Activated naive CD4-positive, alpha-beta T cell treated with anti-CD3 and anti-CD28 coated beads, Interleukin-2, amount 10 ng/mL, durations not matched to agents 7 days and 5 days (primary cell): ENCODE measurements around the gene CNNM3.

Source experiments
- CTCF ChIA-PET: fragments of 350-600 bp; sonication (Branson Sonifier 250); formaldehyde crosslinking; loops from one replicate; lab custom pipeline; 2021; ENCODE audit warnings: antibody characterized with exemption; lab: Charles Lee
- DNase-seq: peaks from one replicate; pipeline ENCODE4 v3.0.0-alpha.2; 2020
- H3K27ac Mint-ChIP-seq: one replicate; pipeline ENCODE4 v1.8.0; 2021; ENCODE audit warnings: mild to moderate bottlenecking, moderate library complexity, mixed read lengths
- H3K27me3 Mint-ChIP-seq: one replicate; pipeline ENCODE4 v1.8.0; 2021; ENCODE audit warnings: mild to moderate bottlenecking, mixed read lengths
- H3K36me3 Mint-ChIP-seq: one replicate; pipeline ENCODE4 v1.8.0; 2021; ENCODE audit warnings: mixed read lengths
- H3K4me1 Mint-ChIP-seq: one replicate; pipeline ENCODE4 v1.8.0; 2021; ENCODE audit warnings: mixed read lengths
- H3K4me3 Mint-ChIP-seq: one replicate; pipeline ENCODE4 v1.8.0; 2021; ENCODE audit warnings: mild to moderate bottlenecking, moderate library complexity, mixed read lengths
- H3K9me3 Mint-ChIP-seq: one replicate; pipeline ENCODE4 v1.8.0; 2021; ENCODE audit warnings: mixed read lengths

CNNM3 gene

GRCh38 chr2:96864343-96865091 lies 48.4 kb downstream of the CNNM3 start:
- peaks cover 46% of the 10 kb centered on the region for H3K36me3 Mint-ChIP-seq
- H3K27ac Mint-ChIP-seq: no peak overlapping the region

GRCh38 chr2:96865654-96866053 lies 49.6 kb downstream of the CNNM3 start:
- peak overlapping the region; percentile 37 for H3K27ac Mint-ChIP-seq
- peaks cover 41% of the 10 kb centered on the region for H3K4me1 Mint-ChIP-seq
- H3K4me3 Mint-ChIP-seq: no peak overlapping the region
- CTCF ChIA-PET: interaction anchor here (4.4 kb wide), 1 partner anchor 8 kb away, joined by 30 read pairs; the partner anchor contains the start of gene ANKRD39
- H3K27me3 Mint-ChIP-seq: peaks cover 10% of the 10 kb centered on the region
- no peak for DNase-seq
- H3K36me3 Mint-ChIP-seq: peaks cover 39% of the 10 kb centered on the region
- H3K9me3 Mint-ChIP-seq: no peaks in the 10 kb centered on the region

More at GRCh38 chr2:96864343-96865091, 48.4 kb downstream of the CNNM3 start:
- H3K4me1 Mint-ChIP-seq: peaks cover 48% of the 10 kb centered on the region
- H3K27me3 Mint-ChIP-seq: peaks cover 4% of the 10 kb centered on the region
- no peak overlapping the region for H3K4me3 Mint-ChIP-seq
- H3K9me3 Mint-ChIP-seq: no peaks in the 10 kb centered on the region
- CTCF ChIA-PET: interaction anchor here (1.0 to 1.6 kb wide), 3 partner anchors 87 to 92 kb away, joined by 3 to 19 read pairs (median 3); no protein-coding TSS in a partner anchor
- DNase-seq: no peak

DNA sequence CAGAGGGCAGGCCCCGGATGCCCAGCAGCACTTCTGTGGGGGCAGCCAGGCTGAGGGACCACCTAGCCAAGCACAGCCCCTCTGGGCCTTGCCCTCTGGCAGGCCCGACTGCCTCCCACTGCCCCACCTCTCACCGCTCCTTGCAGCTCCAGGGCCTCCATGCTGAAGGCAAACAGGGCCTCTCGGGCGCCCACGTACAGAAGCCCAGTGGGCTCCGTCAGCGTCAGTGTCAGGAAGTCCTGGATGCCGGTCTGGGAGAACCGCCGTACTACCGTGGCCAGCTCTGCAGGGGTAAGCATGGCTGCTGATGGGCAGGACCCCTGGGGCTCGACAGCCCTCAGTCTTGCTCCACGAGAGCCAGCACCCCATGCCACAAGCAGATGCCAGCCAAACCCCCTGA lies 50.1 kb downstream of the CNNM3 start:
- no peak overlapping the region for H3K27ac Mint-ChIP-seq
- CTCF ChIA-PET: interaction anchor here (3.8 to 4.4 kb wide), 2 partner anchors 8 to 85 kb away, joined by 25 to 30 read pairs; partner anchors contain the start of gene ANKRD39
- H3K4me1 Mint-ChIP-seq: peaks cover 46% of the 10 kb centered on the region
- DNase-seq: no peak
- H3K36me3 Mint-ChIP-seq: peaks cover 38% of the 10 kb centered on the region
- peaks cover 15% of the 10 kb centered on the region for H3K27me3 Mint-ChIP-seq
- no peaks in the 10 kb centered on the region for H3K9me3 Mint-ChIP-seq
- H3K4me3 Mint-ChIP-seq: no peak overlapping the region

DNA sequence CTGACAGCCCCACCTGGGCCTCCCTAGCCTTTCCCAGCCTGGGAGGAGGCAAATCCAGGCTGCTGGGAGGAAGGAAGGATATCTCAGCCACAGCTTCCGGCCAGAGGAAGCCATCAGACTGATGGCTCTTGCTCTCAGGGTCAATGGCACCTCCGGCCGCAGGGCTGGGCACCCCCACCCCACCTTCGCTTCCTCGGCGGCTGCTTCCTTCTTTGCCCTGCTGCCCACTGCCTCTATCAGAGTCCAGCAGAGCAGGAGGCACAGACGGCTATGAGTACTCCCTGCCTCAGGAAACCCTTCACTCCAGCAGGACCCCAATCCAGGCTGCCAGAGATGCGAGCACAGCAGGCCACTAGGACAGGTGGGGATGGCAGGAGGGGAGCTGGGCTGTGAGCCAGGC lies 50.5 kb downstream of the CNNM3 start:
- Mint-ChIP-seq H3K4me1 (peaks cover 49% of the 10 kb centered on the region), H3K9me3 (no peaks in the 10 kb centered on the region), H3K27me3 (peaks cover 20% of the 10 kb centered on the region), H3K27ac (no peak overlapping the region), H3K4me3 (peak overlapping the region; percentile 85), H3K36me3 (peaks cover 33% of the 10 kb centered on the region)
- CTCF ChIA-PET: interaction anchor here (1.0 to 4.4 kb wide), 3 partner anchors 9 to 245 kb away, joined by 4 to 30 read pairs (median 25); partner anchors contain the start of gene ANKRD39
- DNase-seq: no peak

- peak overlapping the region; percentile 84 for H3K27ac Mint-ChIP-seq
- CTCF ChIA-PET: interaction anchor here (1.0 to 4.4 kb wide), 4 partner anchors 9 to 245 kb away, joined by 3 to 30 read pairs (median 14); partner anchors contain the start of gene ANKRD39
- no peaks in the 10 kb centered on the region for H3K9me3 Mint-ChIP-seq
- no peak for DNase-seq
- peaks cover 29% of the 10 kb centered on the region for H3K36me3 Mint-ChIP-seq
- peak overlapping the region; percentile 85 for H3K4me3 Mint-ChIP-seq
- peaks cover 25% of the 10 kb centered on the region for H3K27me3 Mint-ChIP-seq
- peaks cover 45% of the 10 kb centered on the region for H3K4me1 Mint-ChIP-seq
These were observed 51.1 kb downstream of the CNNM3 start for GRCh38 chr2:96866986-96867755.

DNA sequence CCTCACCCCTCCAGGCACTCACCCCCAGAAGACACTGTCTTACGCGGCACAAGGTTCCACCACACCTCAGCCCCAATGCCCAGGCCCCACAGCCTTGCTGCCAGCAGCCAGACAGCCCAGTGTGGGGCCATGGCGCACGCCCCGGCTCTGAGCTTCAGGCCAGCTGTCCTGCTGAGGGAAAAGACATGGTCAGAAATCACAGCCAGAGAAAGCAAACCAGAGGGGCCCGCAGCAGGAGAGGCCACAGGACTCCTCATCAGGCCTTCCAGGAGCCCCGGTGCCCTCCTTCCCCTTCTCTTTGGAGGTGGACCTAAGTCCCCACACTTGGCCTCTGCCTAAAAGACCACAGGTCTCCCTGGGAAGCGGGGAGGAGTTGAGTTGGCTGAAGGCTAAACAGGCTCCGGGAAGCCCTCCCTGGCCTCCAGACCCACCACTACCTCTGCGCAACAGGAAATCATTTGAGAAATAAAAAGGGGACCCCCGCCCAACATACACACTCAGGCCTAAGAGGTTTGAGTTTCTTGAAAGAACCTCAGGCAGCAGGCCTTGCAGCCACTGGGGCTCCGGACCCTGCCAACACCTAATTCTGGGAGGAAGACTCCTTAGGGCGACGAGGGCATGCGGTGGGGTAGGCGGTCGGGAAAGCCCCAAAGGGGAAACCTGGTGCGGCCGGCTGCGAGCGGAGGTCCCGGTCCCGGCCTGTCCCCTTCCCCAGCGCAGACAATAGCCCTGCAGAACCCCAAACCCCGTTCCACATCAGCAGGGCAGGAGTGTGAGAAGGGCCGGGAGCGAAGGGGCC lies 51.9 kb downstream of the CNNM3 start:
- peaks cover 44% of the 10 kb centered on the region for H3K4me1 Mint-ChIP-seq
- peaks cover 26% of the 10 kb centered on the region for H3K36me3 Mint-ChIP-seq
- CTCF ChIA-PET: interaction anchor here (0.7 to 4.4 kb wide), 6 partner anchors 9 to 95 kb away, joined by 3 to 30 read pairs (median 4); partner anchors contain the start of gene ANKRD39
- DNase-seq: no peak
- peak overlapping the region; percentile 84 for H3K27ac Mint-ChIP-seq
- no peaks in the 10 kb centered on the region for H3K9me3 Mint-ChIP-seq
- H3K27me3 Mint-ChIP-seq: peaks cover 33% of the 10 kb centered on the region
- H3K4me3 Mint-ChIP-seq: peak overlapping the region; percentile 85

DNA sequence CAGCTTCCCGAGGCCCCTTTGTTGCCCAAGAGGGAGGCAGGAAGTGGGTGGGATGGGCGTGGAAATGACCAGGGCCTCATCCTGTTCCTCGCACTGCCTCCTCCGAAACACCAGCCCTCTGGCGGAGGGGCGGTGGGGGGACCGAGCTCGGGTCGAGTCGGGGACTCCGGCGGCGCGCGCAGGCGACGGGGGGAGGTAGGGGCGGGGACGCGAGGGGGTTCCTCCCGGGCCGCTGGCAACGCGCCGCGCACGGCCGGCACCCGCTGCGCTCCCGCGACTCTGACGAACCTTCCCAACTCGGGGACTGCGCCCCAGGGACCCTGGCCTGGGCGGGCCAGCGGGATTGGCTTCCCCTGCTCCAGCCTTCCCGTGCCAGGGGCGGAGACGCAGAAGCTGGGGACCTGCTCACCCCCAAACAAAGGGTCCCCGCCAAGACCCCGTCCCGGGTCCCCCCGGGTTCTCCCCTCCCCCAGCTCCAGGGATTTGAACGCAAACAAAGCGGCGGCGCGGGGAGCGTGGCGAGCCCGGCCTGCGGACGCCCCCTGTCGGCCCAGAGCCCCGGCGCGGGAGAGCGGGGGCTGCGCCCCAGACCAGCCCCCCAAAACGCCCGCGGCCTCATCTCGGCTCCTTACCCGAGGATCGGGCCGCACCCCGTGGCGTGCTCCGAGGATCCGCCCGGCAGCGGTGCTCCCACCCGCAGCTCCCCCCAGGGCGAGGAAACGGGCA lies 52.6 kb downstream of the CNNM3 start:
- Mint-ChIP-seq H3K9me3 (no peaks in the 10 kb centered on the region), H3K36me3 (peaks cover 21% of the 10 kb centered on the region), H3K4me3 (peak overlapping the region; percentile 85), H3K4me1 (peaks cover 39% of the 10 kb centered on the region), H3K27ac (peak overlapping the region; percentile 84), H3K27me3 (peaks cover 41% of the 10 kb centered on the region)
- peak; percentile 83 for DNase-seq
- CTCF ChIA-PET: interaction anchor here (0.7 to 4.4 kb wide), 6 partner anchors 9 to 91 kb away, joined by 3 to 30 read pairs (median 4); partner anchors contain the start of gene ANKRD39

DNA sequence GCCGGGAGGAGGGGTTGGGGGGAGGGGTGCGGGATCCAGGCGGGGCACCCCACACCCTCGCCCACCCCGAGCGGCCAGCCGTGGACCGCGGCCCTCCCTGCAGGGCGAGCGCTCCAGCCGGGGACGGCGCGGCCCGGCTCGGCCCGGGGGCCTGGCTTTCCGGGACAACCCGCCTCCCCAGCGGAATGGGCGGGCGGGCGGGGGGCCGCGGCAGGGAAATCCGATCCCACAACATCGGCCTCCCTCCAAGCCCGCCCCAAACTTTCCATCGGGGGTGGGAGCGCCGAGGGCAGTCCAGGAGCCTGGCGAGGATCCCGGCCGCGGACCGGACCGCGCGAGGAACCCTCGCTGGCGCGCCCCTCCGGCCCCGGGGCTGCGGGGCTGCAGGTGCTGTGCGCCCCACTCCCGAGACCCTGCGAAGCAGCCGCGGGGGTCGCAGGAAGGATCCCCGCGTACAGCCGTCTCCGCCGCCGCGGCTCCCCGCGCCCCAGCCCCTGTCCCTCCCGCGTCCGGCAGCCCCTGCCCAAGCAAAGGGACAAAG lies 53.3 kb downstream of the CNNM3 start:
- H3K36me3 Mint-ChIP-seq: peaks cover 21% of the 10 kb centered on the region
- H3K4me3 Mint-ChIP-seq: peak overlapping the region; percentile 85
- no peak for DNase-seq
- peaks cover 47% of the 10 kb centered on the region for H3K27me3 Mint-ChIP-seq
- H3K4me1 Mint-ChIP-seq: peaks cover 42% of the 10 kb centered on the region
- H3K9me3 Mint-ChIP-seq: no peaks in the 10 kb centered on the region
- no peak overlapping the region for H3K27ac Mint-ChIP-seq
- CTCF ChIA-PET: interaction anchor here (1.0 to 4.4 kb wide), 4 partner anchors 12 to 90 kb away, joined by 3 to 30 read pairs (median 15); partner anchors contain the start of gene ANKRD39

DNA sequence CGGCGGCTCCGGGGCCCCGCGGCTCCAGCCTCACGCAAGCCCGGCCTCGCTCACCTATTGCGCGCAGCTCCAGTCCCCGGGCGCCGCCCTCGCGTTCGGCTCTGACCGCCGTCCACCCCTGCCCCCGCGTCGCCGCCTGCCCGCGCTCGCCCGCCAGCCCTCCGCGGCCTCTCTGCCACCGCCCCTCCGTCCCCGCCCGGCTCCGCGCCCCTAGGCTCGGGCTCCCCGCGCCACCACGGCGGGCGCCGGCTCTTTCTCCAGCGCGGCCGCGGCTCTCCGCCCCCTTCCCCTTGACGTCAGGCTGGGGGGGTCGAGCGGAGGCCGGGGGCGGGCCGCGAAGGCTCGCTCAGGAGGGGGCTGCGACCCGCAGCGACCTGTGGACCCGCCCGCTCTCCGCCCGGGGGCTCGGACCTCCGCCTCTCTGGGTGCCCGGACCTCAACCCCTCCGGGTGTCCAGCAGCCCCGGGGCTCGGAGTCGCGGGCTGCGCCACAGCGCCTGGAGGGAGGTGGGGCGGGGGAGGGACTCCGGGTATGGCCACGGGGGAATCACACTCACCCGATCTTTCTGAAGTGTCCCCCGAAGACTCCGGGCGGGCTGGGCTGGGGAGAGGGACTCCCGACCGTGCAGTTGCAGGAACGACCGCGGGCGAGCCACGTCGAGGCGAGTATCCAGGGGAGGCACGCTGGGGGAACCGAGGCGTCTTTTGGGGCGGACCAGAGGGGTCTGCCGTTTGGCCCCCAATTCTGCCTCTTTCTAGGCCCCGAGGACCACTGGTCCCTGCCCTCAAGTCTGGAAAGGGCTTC lies 54.0 kb downstream of the CNNM3 start, which contains the start of gene SEMA4C:
TSS of gene SEMA4C (minus strand) at position 259 of the 804 bp plus-strand sequence. CDS start 2,194 bp downstream, outside the sequence.
- peaks cover 54% of the 10 kb centered on the region for H3K27me3 Mint-ChIP-seq
- peak within 1 kb of the TSS; percentile 86 for H3K27ac Mint-ChIP-seq
- CTCF ChIA-PET: interaction anchor here (1.1 to 4.4 kb wide), 5 partner anchors 12 to 84 kb away, joined by 4 to 30 read pairs (median 7); partner anchors contain the start of gene ANKRD39
- DNase-seq: peak; percentile 74
- H3K4me1 Mint-ChIP-seq: peaks cover 44% of the 10 kb centered on the region
- H3K9me3 Mint-ChIP-seq: no peaks in the 10 kb centered on the region
- peak within 1 kb of the TSS; percentile 85 for H3K4me3 Mint-ChIP-seq
- peaks cover 21% of the 10 kb centered on the region for H3K36me3 Mint-ChIP-seq

DNA sequence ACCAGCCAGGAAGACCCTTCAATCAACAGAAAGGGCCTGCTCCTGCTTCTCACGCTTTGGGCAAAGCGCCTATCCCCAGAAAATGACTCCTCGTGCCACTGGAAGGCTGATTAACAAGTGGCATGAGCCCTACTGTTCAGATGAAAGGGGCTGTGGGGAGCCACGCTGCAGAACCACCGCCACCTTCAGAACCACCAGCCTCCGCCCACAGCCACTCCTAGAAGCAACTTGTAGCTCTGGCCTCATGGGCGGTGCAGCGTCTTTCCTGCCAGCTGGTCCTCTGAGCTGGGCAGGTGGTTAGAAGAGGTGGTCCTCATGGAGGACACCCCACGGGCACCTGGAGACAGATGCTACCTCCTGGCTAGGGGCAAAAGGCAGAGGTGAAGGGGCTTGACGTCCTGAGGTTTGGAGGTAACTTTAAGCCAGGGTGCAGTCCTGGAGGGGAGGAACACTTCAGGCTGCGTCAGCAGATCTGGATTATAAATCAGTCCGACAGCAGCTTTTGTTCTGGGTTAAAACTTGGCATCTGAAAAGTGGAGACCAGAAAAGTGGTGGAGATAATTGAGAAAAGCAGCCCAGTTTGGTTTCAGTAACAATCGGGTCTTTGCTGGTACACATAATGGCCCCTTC lies 54.7 kb downstream of the CNNM3 start:
- DNase-seq: peak; percentile 81
- H3K4me1 Mint-ChIP-seq: peaks cover 40% of the 10 kb centered on the region
- CTCF ChIA-PET: interaction anchor here (1.0 to 1.4 kb wide), 5 partner anchors 12 to 85 kb away, joined by 3 to 7 read pairs (median 4); no protein-coding TSS in a partner anchor
- H3K9me3 Mint-ChIP-seq: no peaks in the 10 kb centered on the region
- H3K36me3 Mint-ChIP-seq: peaks cover 16% of the 10 kb centered on the region
- peak overlapping the region; percentile 86 for H3K27ac Mint-ChIP-seq
- peak overlapping the region; percentile 80 for H3K4me3 Mint-ChIP-seq
- peaks cover 61% of the 10 kb centered on the region for H3K27me3 Mint-ChIP-seq

DNA sequence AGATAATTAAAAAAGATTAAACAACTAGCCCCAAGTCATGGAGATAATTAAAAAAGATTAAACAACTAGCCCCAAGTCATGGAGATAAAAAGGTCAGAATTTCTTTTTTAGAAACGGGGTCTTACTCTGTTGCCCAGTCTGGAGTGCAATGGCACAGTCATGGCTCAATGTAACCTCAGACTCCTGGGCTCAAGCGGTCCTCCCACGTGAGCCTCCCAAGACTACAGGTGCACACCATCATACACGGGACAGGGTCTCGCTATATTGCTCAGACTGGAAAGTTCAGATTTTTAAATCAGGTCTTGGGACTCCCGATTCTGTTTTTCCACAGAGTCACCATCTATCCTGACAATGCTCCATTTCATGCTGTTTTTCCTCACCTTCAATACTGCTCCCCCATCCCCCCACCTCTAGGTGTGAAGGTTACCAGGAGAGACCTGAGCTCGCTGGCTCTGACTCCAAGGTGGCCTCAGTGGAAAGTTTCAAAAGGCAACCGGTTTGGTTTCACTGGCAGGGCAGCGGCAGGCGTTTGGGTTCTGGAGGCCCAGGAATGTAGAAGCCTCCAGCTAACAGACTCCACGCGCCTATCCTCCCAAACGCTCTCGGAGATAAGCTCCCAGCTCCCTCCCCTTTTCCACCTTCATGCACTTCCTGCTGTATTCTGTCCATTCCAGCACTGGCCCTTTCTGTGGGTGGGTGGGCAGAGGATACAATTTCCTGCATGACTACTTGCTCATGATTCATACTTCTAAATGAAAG lies 56.7 kb downstream of the CNNM3 start:
- CTCF ChIA-PET: interaction anchor here (0.6 to 1.6 kb wide), 2 partner anchors 15 to 78 kb away, joined by 3 to 7 read pairs; partner anchors contain the start of gene ANKRD39
- DNase-seq: no peak
- no peak overlapping the region for H3K4me3 Mint-ChIP-seq
- H3K4me1 Mint-ChIP-seq: peaks cover 25% of the 10 kb centered on the region
- no peaks in the 10 kb centered on the region for H3K9me3 Mint-ChIP-seq
- no peak overlapping the region for H3K27ac Mint-ChIP-seq
- peaks cover 3% of the 10 kb centered on the region for H3K36me3 Mint-ChIP-seq
- H3K27me3 Mint-ChIP-seq: peaks cover 75% of the 10 kb centered on the region
